Measurements from ENCODE around the gene PHYHIPL.

- no peak for TF ChIP-seq EZH2phosphoT487 (IDR thresholded peaks at IDR 0.05; ENCODE audit: insufficient read depth, low read depth)
- TF ChIP-seq EZH2 (IDR thresholded peaks at IDR 0.05; ENCODE audit: insufficient read depth, poor library complexity, severe bottlenecking), result no peak
Observed at GRCh38 chr10:59234194-59234593, 57.8 kb downstream of the PHYHIPL start.
